Activated CD4-positive, alpha-beta T cell treated with anti-CD3 and anti-CD28 coated beads, Interleukin-2, amount 50 U/mL, for 24 hours (primary cell): ENCODE data around the gene LVRN.
A peak's percentile ranks its signal among the peaks of the same experiment; 100 is the strongest.

Source experiments
- DNase-seq, 2 donors: peaks; one replicate each; pipeline ENCODE4 v3.0.0-alpha.2; 2020; ENCODE audit warnings: low read depth in 1 of 2, low spot score in 1 of 2

The LVRN gene

GRCh38 chr5:116013207-116013785 lies 51.0 kb downstream of the LVRN start:
- no peak for DNase-seq

DNA sequence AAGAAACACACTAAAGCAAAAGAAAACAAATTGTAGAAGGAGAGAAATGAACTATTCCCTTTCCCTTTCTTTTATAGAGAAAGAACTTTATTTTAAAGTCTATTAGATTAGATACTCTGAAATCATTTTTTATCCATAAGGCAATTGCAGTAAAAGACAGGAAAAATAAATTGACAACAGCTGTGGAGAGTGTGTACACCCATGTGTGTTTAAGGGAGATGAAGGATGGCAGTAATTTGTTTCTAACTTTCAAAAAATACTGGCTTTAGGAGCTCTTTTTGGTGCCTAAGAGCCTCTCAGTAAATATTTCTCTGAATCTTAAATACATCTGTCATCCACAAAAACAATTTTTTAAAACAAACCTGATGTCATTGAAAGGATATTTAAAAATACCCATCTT lies 51.7 kb downstream of the LVRN start:
- DNase-seq = no peak

GRCh38 chr5:116023619-116024018 lies 61.3 kb downstream of the LVRN start:
- DNase-seq = no peak

DNA sequence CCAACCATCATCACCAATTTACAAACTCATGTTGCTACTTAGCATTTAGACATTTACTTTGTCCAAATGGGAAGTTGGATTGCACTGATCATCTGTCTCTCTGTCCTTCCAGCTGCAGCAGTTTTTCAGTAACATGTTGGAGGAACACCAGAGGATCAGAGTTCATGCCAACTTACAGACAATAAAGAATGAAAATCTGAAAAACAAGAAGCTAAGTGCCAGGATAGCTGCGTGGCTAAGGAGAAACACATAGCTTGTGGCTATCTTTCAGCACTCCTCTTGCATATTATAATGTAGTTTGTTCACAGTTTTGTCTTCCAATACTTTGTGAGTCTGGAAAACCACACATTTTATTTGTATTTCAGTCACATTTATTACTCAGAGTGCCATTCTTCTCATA lies 63.6 kb downstream of the LVRN start:
- DNase-seq = no peak

- no peak for DNase-seq
Measured at GRCh38 chr5:116032094-116032517, 69.8 kb downstream of the LVRN start, which contains the start of gene ARL14EPL. ARL14EPL (plus strand) TSS chr5:116032472; CDS start chr5:116051466, 18,994 bp downstream.

- no peak for DNase-seq
Measured at GRCh38 chr5:116032991-116033390, 70.7 kb downstream of the LVRN start.

DNA sequence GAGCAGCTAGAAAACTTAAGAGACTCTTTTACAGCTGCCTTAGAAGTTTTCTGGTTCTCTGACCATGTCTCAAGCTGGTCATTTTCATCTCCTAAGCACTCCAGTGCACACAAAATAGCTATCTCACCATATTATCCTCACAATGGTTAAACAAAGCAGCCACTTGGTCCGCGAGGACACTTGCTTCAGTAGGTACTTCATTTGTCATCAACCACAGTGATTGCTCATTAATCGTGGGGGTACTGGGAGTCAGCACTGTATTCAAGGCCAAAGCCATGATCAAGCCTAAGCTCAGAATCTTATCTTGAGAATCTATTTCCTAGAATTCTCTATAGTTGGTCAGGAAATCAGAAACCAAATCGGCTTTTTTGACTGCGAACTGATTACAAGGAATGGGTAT lies 72.8 kb downstream of the LVRN start:
- DNase-seq = no peak

- no peak for DNase-seq
Measured at GRCh38 chr5:116037236-116037822, 75.1 kb downstream of the LVRN start.

GRCh38 chr5:116038817-116039216 lies 76.5 kb downstream of the LVRN start:
- DNase-seq = no peak

DNA sequence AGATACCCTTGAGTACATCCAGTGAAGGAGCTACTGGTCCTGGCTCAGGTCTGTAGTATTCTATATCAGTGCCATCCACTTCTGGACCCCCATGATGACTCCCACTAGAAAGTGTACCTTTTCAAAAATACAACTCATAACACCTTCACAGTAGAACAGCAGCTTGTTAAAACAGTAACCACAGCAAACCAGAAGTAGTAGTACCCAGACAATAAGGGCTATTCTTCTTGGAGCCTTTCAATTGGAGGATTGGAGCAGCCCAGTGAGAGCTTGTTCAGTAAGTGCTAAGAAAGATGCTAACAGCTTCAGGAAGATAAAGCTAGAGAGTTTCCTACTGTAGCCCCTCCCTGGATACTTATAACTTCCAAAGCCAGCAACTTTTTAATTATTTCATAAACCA lies 80.1 kb downstream of the LVRN start:
- DNase-seq = no peak

DNA sequence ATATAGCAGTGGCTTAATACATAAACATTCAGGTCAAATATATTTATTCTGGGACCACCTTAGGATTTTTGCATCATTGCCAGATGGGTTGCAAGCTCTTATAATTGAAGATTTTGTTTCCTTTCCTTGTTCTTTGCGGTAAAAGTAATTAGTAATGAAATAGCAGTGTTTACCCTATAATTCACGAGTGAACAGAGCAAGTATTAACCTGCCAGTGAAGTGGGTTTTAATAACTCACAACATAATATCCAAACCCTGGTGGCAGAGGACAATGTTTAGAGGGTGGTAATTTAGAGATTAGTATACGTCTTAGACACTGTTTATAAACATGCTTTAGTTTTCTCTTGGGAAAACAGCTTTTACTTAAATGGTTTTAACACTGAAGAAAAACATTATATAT lies 81.8 kb downstream of the LVRN start:
- no peak for DNase-seq

- DNase-seq = no peak
Measured at GRCh38 chr5:116045821-116046220, 83.5 kb downstream of the LVRN start.

GRCh38 chr5:116046261-116046660 lies 84.0 kb downstream of the LVRN start:
- no peak for DNase-seq

DNA sequence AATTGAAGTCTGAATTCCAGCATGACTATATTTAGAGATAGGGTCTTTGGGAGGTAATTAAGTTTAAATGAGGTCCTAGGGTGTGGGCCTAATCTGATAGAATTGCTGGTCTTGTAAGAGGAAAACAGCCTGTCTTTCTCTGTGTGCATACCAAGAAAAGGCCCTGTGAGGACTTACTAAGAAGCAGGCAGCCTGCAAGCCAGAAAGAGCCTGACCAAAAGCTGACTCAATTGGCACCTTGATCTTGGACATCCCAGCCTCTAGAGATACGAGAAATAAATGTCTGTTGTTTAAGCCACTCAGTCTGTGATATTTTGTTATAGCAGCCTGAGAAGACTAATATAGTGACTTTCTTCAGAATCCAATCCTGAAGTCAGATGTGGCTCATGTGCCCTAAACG lies 84.5 kb downstream of the LVRN start:
- DNase-seq = no peak

DNA sequence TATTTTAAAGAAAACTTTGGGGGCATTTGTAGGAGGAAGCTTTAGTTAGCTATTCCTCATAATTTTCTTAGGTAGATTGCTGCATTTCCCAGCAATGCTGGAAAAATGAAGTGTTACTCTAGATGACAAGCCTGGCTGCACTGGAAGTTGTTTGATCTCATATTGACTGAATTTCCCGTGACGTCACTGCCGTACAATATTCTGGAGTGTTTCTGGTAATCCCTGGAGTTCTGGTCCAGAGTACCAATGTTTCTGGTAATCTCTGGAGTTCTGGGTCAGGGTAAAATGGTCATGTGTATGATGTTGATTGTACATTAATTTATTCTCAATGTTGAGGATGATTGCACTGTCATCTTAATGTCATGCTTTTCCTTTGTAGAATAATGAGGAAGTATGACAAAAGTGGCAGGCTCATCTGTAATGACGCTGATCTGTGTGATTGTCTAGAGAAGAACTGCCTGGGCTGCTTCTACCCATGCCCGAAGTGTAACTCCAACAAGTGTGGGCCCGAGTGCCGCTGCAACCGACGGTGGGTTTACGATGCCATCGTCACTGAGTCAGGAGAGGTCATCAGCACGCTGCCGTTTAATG lies 96.2 kb downstream of the LVRN start:
- DNase-seq = no peak

DNA sequence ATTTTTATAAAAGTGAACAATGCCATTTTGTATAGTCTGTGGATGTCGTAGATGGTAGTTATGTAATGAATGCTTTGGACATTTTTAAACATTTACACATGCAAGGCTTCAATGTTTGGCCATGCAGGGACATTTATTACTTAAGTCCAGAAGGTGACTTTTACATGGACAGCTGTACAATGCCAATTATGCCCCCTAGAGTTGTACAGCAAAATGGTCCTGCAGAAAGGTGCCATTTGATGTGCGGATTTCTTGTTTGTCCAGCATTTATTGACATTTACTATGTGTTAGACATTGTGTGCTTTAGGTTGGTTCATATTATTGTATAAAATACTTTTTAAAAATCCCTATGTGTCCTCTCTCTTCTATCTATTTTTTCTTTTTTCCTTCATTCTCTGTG lies 100.1 kb downstream of the LVRN start:
- DNase-seq = no peak

- DNase-seq = no peak
Measured at GRCh38 chr5:116063950-116064349, 101.7 kb downstream of the LVRN start.

- peak in 1 of 2 donors; percentile 39 for DNase-seq
Measured at GRCh38 chr5:116068028-116068632, 105.9 kb downstream of the LVRN start.

- no peak for DNase-seq
Measured at GRCh38 chr5:116071211-116071610, 108.9 kb downstream of the LVRN start.

- no peak for DNase-seq
Measured at GRCh38 chr5:116075191-116075831, 113.0 kb downstream of the LVRN start.

DNA sequence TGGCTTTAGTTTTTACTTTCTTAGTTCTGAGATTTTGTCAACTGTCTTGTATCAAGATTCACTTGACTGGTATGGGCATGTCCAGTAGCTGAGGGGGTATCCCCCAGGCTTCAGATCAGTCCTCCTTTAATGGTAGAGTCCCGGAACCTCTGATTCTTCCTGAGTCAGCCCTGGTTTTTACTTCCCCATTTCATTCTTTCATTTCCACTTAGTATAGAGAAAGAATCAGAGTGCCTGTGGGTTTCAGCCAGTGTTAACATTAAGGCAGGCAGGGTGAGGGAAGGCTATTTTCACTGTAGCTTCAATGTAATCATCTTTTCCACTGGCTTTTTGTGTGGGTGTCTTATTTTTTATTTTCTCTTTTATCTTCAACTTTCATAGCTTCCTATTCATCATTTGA lies 114.2 kb downstream of the LVRN start:
- peak in 1 of 2 donors; percentile 30 for DNase-seq
